DMS153 treated with DMSO at 0.1 percent for 48 hours (cell line): ENCODE data around the gene TMEM161B.
"Not testable (repeated sequence)": the region's sequence is repeated elsewhere in the genome, so short reads cannot be mapped to it uniquely, and the experiment has no call there.

Experiments used
- DNase-seq: peaks from one replicate; lab custom pipeline; 2025; ENCODE audit not compliant: unreplicated experiment; lab: John Stamatoyannopoulos, UW

Gene TMEM161B

DNA sequence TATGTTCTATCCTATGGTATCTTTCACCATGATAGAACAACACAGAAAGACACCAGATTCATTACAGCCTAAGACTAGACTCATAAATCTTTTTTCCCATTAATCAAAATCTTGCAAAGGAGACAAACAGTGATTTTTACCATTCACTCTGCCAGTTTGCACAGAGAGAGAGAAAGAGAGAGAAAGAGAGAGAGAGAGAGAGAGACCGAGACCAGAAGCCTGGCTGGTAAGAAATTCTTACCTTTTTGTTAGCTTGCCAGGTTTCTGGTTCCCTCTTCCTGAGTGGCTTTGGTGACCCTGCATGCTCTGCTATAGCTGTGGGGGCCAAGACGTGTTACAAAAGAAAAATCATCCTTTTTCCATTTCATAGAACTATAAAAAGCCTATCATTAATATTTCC, 18.6 kb downstream of the TMEM161B start:
- DNase-seq = no peak

GRCh38 chr5:88248743-88249540, 19.7 kb downstream of the TMEM161B start:
- no peak for DNase-seq

GRCh38 chr5:88248094-88248493, 20.6 kb downstream of the TMEM161B start:
- DNase-seq = no peak

DNA sequence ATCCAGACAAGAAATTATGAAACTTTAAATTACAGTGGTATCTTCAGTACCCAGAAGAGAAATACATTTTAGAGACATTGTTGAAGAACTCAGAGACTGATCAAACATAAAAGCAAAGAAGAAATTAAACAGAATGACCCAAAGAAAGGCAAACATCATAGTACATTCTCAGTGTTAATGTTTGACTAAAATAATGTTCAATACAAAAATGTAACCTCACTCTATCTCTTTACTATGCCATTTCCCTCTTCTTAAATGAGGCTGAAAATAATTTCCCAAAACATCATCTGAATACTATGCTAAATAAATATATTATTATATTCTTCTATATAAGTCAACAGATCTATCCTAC, 22.8 kb downstream of the TMEM161B start:
- DNase-seq = no peak

DNA sequence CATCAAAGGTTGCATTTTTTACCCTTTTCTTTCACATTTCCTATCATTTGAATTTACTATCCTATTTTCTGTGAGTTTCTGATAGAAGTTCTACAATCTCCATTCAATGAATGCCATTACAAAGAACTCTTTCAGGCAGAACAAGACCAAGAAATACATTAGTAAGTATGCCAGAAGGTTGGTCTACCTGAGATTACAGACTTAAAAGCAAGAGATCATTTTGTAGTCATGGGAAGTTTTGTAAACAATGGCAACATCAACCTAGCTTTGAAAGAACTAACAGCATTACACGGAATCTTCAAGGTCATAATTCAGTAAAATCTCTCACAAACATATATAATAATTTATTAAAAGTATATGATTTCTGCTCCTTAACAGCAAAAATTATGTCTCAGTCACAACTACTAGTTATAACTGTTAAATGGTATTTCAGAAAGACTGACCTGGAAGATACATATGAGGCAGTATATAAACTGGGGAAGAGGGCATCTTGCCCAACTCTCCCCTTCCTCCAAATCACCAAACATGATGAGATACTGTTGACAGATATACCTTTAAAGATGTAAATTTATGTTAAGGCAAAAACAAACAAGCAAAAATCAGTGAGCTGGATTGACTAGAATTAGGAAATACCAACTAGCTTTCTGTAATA, 23.3 kb downstream of the TMEM161B start:
- DNase-seq = no peak

GRCh38 chr5:88244686-88245085, 24.0 kb downstream of the TMEM161B start:
- DNase-seq = no peak

GRCh38 chr5:88243493-88243892, 25.2 kb downstream of the TMEM161B start:
- DNase-seq = not testable (repeated sequence)

DNA sequence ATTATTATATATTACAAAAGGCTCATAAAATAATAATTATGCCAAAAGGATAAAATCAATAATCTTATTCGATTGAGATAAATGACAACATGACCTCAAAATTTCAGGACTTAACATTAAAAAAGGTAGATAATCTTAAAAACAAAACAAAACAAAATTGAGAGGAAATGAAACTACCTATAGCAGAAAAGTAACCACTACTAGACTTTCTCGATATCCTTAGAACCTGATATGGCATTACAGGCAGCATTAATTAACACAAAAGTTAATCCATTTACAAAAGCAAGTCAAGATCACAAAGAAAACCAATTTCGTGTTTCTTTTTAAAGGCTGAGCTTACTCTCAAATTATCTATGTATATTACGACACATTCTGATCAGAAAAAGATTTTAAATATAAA, 29.9 kb downstream of the TMEM161B start:
- DNase-seq = no peak

DNA sequence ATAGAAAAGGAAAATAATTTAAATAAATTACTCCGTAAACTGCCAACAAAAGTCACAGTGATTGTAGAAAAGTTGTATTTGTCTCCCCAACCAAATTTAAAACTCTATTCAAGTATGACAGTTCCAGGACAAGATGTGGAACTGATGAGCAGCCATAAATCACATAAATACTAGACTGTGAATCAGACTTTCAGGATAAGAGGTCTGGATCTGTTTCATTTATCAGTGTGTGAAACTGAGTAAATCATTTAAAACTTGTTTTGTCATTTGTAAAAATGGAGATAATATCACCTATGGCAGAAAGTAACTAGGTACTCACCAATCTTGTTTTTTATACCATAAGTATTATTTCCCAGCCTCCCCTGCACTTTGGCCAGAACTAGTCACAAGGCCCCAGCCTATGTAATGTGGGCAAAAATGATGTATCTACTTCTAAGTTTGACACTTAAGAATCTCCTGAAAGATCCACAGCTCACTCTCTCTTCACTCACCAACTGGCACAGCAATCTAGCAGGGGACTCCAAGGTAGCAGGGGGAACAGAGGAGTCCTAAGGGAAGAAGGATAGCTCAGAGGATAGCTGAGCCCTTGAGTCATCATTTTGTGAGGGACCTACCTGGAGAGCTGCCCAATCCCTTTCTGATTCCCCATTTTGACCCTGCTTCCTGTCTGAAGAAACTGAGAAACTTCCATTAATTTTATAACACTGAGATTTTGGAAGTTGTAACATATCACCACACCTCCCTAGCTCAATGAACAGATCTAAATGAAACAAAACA, 31.6 kb downstream of the TMEM161B start:
- DNase-seq = no peak

DNA sequence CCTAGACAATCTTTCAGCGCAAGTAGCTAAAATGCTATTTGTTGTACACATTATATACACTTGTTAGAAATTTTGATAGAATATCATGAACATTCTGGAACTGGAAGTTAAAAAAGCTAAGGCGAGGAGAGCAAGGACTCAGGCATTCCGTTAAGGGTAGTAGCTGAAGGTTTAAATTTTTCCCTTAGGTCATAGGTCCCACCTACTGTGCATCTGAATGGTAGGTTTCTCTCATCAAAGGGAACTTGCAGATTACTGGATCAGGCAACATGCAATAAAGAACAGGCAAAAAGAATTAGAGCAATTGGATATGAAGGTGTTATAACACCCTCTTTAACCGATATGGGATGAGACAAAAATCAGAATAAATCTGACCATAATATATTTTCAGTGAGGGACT, 32.8 kb downstream of the TMEM161B start:
- no peak for DNase-seq

DNA sequence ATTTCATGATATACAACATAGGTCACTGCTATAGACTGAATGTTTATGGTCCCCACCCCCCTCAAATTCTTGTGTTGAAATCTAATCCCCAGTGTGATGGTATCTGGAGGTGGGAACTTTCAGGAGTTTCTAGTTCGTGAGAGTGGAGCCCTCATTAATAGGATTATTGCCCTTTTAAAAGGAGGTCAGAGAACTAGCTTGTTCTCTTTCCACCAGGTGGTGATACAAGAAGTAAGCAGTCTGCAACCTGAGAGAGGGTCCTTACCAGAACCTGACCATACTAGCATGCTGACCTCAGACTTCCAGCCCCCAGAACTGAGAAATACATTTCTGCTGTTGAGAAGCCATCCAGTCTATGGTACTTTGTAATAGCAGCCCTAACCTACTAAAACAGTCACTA, 33.3 kb downstream of the TMEM161B start:
- no peak for DNase-seq

- DNase-seq = no peak
Measured at GRCh38 chr5:88230546-88231066, 38.0 kb downstream of the TMEM161B start.

DNA sequence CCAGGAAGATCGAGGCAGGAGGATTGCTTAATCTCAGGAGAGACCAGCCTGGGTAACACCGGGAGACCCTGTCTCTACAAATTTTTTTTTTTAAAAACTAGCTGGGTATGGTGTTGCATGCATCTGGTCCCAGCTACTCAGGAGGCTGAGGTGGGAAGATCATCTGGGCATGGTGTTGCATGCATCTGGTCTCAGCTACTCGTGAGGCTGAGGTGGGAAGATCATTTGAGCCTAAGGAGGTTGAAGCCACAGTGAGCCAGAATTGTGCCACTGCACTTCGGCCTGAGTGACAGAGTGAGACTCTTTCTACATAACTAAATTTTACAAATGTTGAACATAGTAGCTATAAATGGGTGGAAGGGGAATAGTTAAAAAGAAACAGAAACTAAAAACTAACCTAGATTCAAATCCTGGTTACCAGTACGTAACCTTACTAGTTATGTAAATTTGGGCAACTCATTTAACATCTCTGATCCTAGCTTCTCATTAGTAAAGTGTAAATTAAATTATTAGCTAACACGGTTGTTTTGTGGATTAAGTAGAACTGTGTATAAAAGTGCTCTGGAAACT, 41.7 kb downstream of the TMEM161B start:
- no peak for DNase-seq

DNA sequence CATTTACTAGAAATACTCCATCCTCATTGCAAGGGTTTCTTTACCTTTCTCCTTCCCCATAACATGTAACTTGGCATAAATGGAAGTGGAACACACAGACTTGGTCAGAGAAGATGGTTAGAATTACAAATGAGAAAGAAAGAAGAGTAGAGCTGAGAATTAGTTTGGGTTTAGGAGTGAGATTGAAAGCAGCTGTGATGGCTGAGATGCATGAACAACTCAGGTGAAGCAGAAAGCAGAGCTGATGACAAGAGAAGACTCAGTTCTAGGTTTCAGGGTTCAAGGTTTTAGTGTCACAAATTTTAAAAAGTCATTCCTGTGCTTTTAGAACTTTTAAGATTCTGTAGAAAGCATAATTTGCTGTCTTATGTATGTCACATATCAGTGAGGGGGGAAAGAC, 54.0 kb downstream of the TMEM161B start:
- no peak for DNase-seq

- no peak for DNase-seq
Measured at GRCh38 chr5:88207575-88207974, 61.1 kb downstream of the TMEM161B start.

GRCh38 chr5:88203981-88204750, 64.5 kb downstream of the TMEM161B start:
- no peak for DNase-seq

- no peak for DNase-seq
Measured at GRCh38 chr5:88195636-88196035, 73.0 kb downstream of the TMEM161B start.

DNA sequence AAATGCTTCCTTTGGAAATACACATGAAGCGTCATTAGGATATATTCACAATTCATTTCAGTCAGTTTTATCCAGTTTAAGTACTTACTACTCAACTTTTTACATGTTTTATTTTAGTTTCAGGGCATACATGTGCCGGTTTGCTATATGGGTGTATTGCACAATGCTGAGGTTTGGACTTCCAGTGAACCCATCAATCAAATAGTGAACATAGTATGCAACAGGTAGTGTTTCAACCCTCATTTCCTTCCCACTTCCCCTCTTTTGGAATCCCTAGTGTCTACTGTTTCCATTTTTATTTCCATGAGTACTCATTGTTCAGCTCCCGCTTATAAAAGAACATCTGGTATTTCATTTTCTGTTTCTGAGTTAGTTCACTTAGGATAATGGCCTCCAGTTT, 74.7 kb downstream of the TMEM161B start:
- no peak for DNase-seq

GRCh38 chr5:88190106-88190834, 78.4 kb downstream of the TMEM161B start:
- DNase-seq = no peak

DNA sequence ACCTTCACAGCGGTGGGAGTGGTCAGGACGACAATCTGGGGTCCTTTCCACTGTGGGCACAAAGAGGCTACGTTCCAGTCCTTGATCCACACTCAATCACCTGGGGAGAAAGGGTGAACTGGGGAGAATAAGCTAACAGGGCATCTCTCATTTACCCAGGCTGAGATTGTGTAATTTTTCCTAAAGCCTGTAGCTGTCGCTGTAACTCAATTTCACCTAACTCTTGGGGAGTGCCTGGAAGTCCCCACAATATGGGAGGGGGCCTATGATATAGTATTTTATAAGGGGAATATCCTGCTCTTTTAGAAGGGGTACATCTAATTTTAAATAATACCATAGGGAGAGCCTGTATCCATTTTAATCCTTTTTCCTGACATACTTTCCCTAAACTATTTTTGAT, 79.2 kb downstream of the TMEM161B start:
- DNase-seq = not testable (repeated sequence)
